ENCODE measurements around the gene PTPRE.

The PTPRE gene

GRCh38 chr10:127890216-127890615, 16.7 kb upstream of the PTPRE start:
- Histone ChIP-seq H3K27ac (no peak overlapping the region), H3K9me3 (ENCODE audit: severe bottlenecking) (no peaks in the 10 kb centered on the region), H3K36me3 (no peaks in the 10 kb centered on the region), H3K27me3 (ENCODE audit: insufficient read depth, low read depth, severe bottlenecking) (no peaks in the 10 kb centered on the region), H3K4me3 (ENCODE audit: low read depth, low read length) (no peak overlapping the region)
- TF ChIP-seq, protein P1, sequence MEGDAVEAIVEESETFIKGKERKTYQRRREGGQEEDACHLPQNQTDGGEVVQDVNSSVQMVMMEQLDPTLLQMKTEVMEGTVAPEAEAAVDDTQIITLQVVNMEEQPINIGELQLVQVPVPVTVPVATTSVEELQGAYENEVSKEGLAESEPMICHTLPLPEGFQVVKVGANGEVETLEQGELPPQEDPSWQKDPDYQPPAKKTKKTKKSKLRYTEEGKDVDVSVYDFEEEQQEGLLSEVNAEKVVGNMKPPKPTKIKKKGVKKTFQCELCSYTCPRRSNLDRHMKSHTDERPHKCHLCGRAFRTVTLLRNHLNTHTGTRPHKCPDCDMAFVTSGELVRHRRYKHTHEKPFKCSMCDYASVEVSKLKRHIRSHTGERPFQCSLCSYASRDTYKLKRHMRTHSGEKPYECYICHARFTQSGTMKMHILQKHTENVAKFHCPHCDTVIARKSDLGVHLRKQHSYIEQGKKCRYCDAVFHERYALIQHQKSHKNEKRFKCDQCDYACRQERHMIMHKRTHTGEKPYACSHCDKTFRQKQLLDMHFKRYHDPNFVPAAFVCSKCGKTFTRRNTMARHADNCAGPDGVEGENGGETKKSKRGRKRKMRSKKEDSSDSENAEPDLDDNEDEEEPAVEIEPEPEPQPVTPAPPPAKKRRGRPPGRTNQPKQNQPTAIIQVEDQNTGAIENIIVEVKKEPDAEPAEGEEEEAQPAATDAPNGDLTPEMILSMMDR (IDR thresholded peaks at IDR 0.05; ENCODE audit: low read depth, low read length) = no peak
- DNase-seq = no peak

GRCh38 chr10:127890832-127891334, 16.0 kb upstream of the PTPRE start:
- DNase-seq = no peak
- H3K27me3 ChIP-seq (ENCODE audit: insufficient read depth, low read depth, severe bottlenecking) = no peaks in the 10 kb centered on the region
- H3K36me3 ChIP-seq = no peaks in the 10 kb centered on the region
- no peaks in the 10 kb centered on the region for H3K9me3 ChIP-seq (ENCODE audit: severe bottlenecking)
- H3K27ac ChIP-seq = no peak overlapping the region
- TF ChIP-seq, protein P1 (IDR thresholded peaks at IDR 0.05; ENCODE audit: low read depth, low read length) = no peak
- H3K4me3 ChIP-seq (ENCODE audit: low read depth, low read length) = no peak overlapping the region

DNA sequence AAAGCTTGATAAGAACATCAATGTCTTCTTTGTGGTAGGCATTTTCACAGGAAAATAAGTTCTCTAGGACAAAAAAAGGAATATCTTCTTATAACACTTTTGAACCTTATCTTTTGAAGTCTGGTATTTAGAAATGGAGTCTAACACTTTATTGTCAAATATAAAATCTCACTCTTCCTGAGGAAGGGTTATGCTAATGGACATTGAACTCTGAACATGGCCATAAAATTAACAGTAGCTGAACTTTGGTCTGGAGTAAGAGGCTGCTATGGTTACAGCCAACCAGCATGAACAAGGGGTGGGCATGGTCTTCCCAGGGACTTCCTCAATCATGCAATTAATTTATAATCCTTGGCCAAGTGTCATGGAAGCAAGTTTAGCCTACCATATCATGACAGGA, 14.2 kb upstream of the PTPRE start, which contains the start of gene CLRN3:
CLRN3 (minus strand) TSS at position 199 of the 400 bp plus-strand sequence; CDS start at position 42, 157 bp downstream.
- Histone ChIP-seq H3K27me3 (ENCODE audit: insufficient read depth, low read depth, severe bottlenecking) (no peaks in the 10 kb centered on the region), H3K9me3 (ENCODE audit: severe bottlenecking) (no peaks in the 10 kb centered on the region), H3K4me3 (ENCODE audit: low read depth, low read length) (no peak within 1 kb of the TSS), H3K27ac (no peak within 1 kb of the TSS), H3K36me3 (no peaks in the 10 kb centered on the region)
- TF ChIP-seq, protein P1 (IDR thresholded peaks at IDR 0.05; ENCODE audit: low read depth, low read length) = no peak
- DNase-seq = no peak

GRCh38 chr10:127894146-127894545, 12.8 kb upstream of the PTPRE start:
- no peaks in the 10 kb centered on the region for H3K36me3 ChIP-seq
- no peak overlapping the region for H3K27ac ChIP-seq
- TF ChIP-seq, protein P1 (IDR thresholded peaks at IDR 0.05; ENCODE audit: low read depth, low read length) = no peak
- no peak overlapping the region for H3K4me3 ChIP-seq (ENCODE audit: low read depth, low read length)
- no peak for DNase-seq
- no peaks in the 10 kb centered on the region for H3K9me3 ChIP-seq (ENCODE audit: severe bottlenecking)
- H3K27me3 ChIP-seq (ENCODE audit: insufficient read depth, low read depth, severe bottlenecking) = no peaks in the 10 kb centered on the region

- no peak overlapping the region for H3K27ac ChIP-seq
- DNase-seq = no peak
- TF ChIP-seq, protein P1 (IDR thresholded peaks at IDR 0.05; ENCODE audit: low read depth, low read length) = no peak
- H3K9me3 ChIP-seq (ENCODE audit: severe bottlenecking) = no peaks in the 10 kb centered on the region
- no peaks in the 10 kb centered on the region for H3K27me3 ChIP-seq (ENCODE audit: insufficient read depth, low read depth, severe bottlenecking)
- H3K4me3 ChIP-seq (ENCODE audit: low read depth, low read length) = no peak overlapping the region
- no peaks in the 10 kb centered on the region for H3K36me3 ChIP-seq
These were observed 10.3 kb upstream of the PTPRE start for GRCh38 chr10:127896590-127896989.

DNA sequence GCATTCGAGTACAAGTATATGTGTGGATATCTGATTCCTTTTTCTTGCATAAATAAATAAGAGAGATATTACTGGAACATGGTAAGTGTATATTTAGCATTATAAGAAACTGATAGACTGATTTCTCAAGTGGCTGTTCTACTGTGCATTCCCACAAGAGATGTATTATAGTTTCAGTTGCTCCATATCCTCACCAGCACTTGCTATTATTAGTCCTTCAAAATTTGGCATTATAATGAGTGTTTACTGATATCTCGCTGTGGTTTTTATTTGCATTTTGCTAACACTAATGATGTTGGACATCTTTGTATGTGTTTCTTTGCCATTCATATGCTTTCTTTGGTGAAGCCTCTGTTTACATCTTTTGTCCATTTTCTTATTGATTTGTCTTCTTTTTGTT, 9.7 kb upstream of the PTPRE start:
- no peak for DNase-seq
- H3K36me3 ChIP-seq = no peaks in the 10 kb centered on the region
- no peaks in the 10 kb centered on the region for H3K27me3 ChIP-seq (ENCODE audit: insufficient read depth, low read depth, severe bottlenecking)
- no peak overlapping the region for H3K4me3 ChIP-seq (ENCODE audit: low read depth, low read length)
- TF ChIP-seq, protein P1 (IDR thresholded peaks at IDR 0.05; ENCODE audit: low read depth, low read length) = no peak
- no peak overlapping the region for H3K27ac ChIP-seq
- H3K9me3 ChIP-seq (ENCODE audit: severe bottlenecking) = no peaks in the 10 kb centered on the region
